Pancreas (tissue), 10 donors: ENCODE results near the gene PARP15. TPM values are rescaled to one million over a fixed set of nuclear protein-coding genes. Genes with fewer than 3 reads are reported as not detected.

Source experiments
- ATAC-seq, 4 donors: fragments of 200-7000 bp; cut with Tn5 transposase; one replicate each; pipeline versions ENCODE4 v1.8.0 to v1.9.1; 2020; ENCODE audit warnings: mild to moderate bottlenecking in 4 of 4, moderate library complexity in 4 of 4
- DNase-seq, 6 donors: peaks; one replicate each; pipeline ENCODE4 v3.0.0-alpha.2; 2020
- FAIRE-seq: peaks from 2 replicates; lab custom pipeline; 2012; peaks lifted over from hg19 to GRCh38; lab: Jason Lieb, UNC
- H3K27ac ChIP-seq, 4 donors: fragments of 200-600 bp; sonication (generic); 1 replicate in 3 of 4; 2 replicates in 1 of 4; pipeline versions ENCODE4 v1.5.0 to v1.8.0; 2020
- H3K27me3 ChIP-seq, 4 donors: fragments of 200-600 bp; one replicate each; pipeline ENCODE4 v1.8.0; 2021
- H3K36me3 ChIP-seq, 3 donors: fragments of 200-600 bp; sonication (generic) in 1 of 3; one replicate each; pipeline versions ENCODE4 v1.5.0 to v1.8.0; 2020 to 2021
- H3K4me1 ChIP-seq, 3 donors: fragments of 200-600 bp; one replicate each; pipeline ENCODE4 v1.8.0; 2021
- H3K4me3 ChIP-seq, 4 donors: fragments of 200-600 bp; sonication (generic) in 2 of 4; one replicate each; pipeline versions ENCODE4 v1.5.0 to v1.8.0; 2020 to 2021
- H3K9me3 ChIP-seq, 4 donors: fragments of 200-600 bp; one replicate each; pipeline ENCODE4 v1.8.0; 2021
- WGBS, 2 donors: extraction: QIAGEN DNeasy Blood & Tissue Kit; methylation state at CpG; one replicate each; pipeline ENCODE4 v1.1.7; 2013; 5-methylcytosine and 5-hydroxymethylcytosine counted together
- intact Hi-C, 3 donors: fragments of 100-400 bp; cut with DNase I; formaldehyde crosslinking; loops; one replicate each; pipeline versions ENCODE4 v1.11.1 to v1.14.2; 2022
- polyA plus RNA-seq, 2 donors: library from polyadenylated mRNA; stranded (reverse); fragments of 200-250 nt; gene quantifications; one replicate each; pipeline ENCODE4 v1.2.3, GENCODE V29; 2013
- total RNA-seq, 6 donors: library from RNA; stranded (reverse); fragmentation: NEBNext Ultra II Directional in 4 of 6; extraction: Animal tissue kit (Norgen Biotek cat#: 25700) in 4 of 6; gene quantifications; one replicate each; pipeline versions ENCODE4 v1.2.1 to v1.2.4, GENCODE V29; 2021 to 2023
- TF ChIP-seq, protein P1 (sequence below), 4 donors: fragments of 200-600 bp; sonication (generic) in 3 of 4; IDR thresholded peaks; one replicate each; pipeline versions ENCODE4 v1.5.0 to v1.8.0; 2021; ENCODE audit warnings: antibody characterized with exemption in 4 of 4
- donor health status: healthy with polysubstance abuse.
- donor health status: DM: no; HTN: no; CAD: no; lungs with moderate emphysema.
- donor health status: DM: no; HTN: no; CAD: no.
- donor health status: control.
- donor health status: control.
- donor health status: Bipolar disorder and iron deficiency.
- donor health status: DM: yes; HTN: yes; CAD: no.
- donor health status: DM: no; HTN: no; CAD: no.
- donor health status: DM: no; HTN: no; CAD: no.
- donor health status: DM: yes; HTN: yes; CAD: no.

Gene PARP15
- total and polyA plus RNA-seq, 8 donors, result 0.14 to 0.80 (median 0.62) TPM

DNA sequence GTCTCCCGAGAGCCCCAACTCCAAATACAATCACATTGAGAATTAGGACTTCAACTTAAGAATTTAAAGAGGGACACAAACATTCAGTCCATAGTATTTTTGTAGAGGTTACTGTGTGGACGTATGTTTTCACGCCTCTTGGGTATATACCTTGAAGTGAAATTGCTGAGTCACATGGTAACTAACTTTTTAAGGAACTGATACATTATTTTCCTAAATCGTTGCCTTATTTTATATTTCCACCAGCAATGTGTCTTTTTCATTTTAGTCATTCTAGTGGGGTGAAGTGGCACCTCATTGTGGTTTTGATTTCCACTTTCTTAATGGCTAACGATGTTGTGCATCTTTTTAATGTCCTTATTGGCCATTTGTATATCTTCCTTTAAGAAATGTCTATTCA lies 11.8 kb downstream of the PARP15 start:
- DNase-seq (no peak), FAIRE-seq (no peak), ATAC-seq (no peak)
- Histone ChIP-seq H3K36me3 (no peaks in the 10 kb centered on the region), H3K27ac (no peak overlapping the region), H3K4me3 (no peak overlapping the region), H3K27me3 (no peaks in the 10 kb centered on the region), H3K4me1 (no peaks in the 10 kb centered on the region), H3K9me3 (no peaks in the 10 kb centered on the region)
- intact Hi-C loops, result no loop called here
- 64 to 71% methylated on average over 5 of the region's 5 CpGs for WGBS, 2 donors
- TF ChIP-seq, protein P1, sequence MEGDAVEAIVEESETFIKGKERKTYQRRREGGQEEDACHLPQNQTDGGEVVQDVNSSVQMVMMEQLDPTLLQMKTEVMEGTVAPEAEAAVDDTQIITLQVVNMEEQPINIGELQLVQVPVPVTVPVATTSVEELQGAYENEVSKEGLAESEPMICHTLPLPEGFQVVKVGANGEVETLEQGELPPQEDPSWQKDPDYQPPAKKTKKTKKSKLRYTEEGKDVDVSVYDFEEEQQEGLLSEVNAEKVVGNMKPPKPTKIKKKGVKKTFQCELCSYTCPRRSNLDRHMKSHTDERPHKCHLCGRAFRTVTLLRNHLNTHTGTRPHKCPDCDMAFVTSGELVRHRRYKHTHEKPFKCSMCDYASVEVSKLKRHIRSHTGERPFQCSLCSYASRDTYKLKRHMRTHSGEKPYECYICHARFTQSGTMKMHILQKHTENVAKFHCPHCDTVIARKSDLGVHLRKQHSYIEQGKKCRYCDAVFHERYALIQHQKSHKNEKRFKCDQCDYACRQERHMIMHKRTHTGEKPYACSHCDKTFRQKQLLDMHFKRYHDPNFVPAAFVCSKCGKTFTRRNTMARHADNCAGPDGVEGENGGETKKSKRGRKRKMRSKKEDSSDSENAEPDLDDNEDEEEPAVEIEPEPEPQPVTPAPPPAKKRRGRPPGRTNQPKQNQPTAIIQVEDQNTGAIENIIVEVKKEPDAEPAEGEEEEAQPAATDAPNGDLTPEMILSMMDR (IDR thresholded peaks at IDR 0.05), result no peak

DNA sequence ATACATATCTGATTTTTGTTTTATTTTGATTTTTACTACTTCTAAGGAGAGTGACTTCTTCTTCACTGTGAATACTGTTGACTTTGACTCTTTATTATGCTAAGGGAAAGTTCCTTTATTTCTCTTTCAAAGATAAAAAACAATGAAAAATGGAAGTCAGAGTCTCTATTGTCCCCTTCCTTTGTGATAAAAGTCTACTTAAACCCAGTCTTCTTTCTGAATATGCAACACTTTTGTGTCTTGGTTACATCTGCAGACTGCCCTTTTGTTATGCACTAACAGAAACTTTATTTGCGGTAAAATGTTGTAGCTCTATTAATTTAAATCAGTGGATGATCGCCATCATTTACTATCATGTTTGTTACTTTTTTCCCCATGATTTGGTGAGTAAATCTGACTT lies 13.2 kb downstream of the PARP15 start:
- H3K36me3 ChIP-seq, result no peaks in the 10 kb centered on the region
- 92 to 95% methylated on average over 2 of the region's 2 CpGs for WGBS, 2 donors
- H3K27me3 ChIP-seq, result no peaks in the 10 kb centered on the region
- ATAC-seq (no peak), FAIRE-seq (no peak), DNase-seq (no peak)
- intact Hi-C loops, result no loop called here
- no peaks in the 10 kb centered on the region for H3K4me1 ChIP-seq
- TF ChIP-seq, protein P1 (IDR thresholded peaks at IDR 0.05), result no peak
- no peak overlapping the region for H3K4me3 ChIP-seq
- H3K9me3 ChIP-seq, result no peaks in the 10 kb centered on the region
- H3K27ac ChIP-seq, result no peak overlapping the region

DNA sequence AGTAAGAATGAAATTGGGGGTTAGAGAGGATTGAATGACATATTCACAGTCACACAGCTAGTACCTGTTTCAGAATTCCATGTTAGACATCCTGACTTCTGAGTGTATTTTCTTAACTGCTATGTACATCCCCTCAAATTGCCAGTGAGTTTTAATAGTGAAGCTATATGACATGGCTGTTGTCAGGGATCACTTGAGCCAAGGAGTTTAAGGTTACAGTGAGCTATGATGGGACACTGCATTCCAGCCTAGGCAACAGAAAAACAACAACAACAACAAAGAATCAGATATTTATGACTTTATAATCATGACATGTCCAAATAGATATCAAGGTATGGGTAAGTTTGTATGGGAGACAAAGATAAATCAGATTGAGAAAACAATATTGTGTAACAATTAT lies 16.6 kb downstream of the PARP15 start:
- Histone ChIP-seq H3K4me3 (no peak overlapping the region), H3K9me3 (no peaks in the 10 kb centered on the region), H3K27ac (no peak overlapping the region), H3K36me3 (no peaks in the 10 kb centered on the region), H3K27me3 (no peaks in the 10 kb centered on the region), H3K4me1 (no peaks in the 10 kb centered on the region)
- FAIRE-seq (no peak), ATAC-seq (no peak), DNase-seq (no peak)
- TF ChIP-seq, protein P1 (IDR thresholded peaks at IDR 0.05), result no peak
- intact Hi-C loops, result no loop called here

DNA sequence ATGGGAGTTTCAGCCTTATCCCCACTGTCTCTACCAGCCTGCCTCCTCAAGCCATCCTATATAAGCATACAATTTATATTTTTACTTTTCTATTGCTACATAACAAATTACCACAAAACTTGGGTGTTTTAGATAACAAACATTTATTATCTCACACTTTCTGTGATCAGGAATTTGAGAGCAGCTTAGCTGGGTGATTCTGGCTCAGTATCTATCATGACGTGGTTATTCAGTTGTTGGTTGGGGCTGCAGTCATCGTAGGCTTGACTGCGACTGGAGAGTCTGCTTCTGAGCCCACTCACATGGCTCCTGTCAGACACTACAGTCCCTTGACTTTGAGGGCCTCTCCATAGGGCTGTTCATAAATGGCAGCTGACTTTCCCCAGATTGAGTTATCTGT lies 20.7 kb downstream of the PARP15 start:
- Histone ChIP-seq H3K4me3 (no peak overlapping the region), H3K27ac (no peak overlapping the region), H3K36me3 (no peaks in the 10 kb centered on the region), H3K9me3 (no peaks in the 10 kb centered on the region), H3K4me1 (no peaks in the 10 kb centered on the region), H3K27me3 (no peaks in the 10 kb centered on the region)
- intact Hi-C loops, result no loop called here
- 85 to 88% methylated on average over 3 of the region's 3 CpGs for WGBS, 2 donors
- ATAC-seq, result no peak
- DNase-seq, result no peak
- FAIRE-seq, result no peak
- TF ChIP-seq, protein P1 (IDR thresholded peaks at IDR 0.05), result no peak

DNA sequence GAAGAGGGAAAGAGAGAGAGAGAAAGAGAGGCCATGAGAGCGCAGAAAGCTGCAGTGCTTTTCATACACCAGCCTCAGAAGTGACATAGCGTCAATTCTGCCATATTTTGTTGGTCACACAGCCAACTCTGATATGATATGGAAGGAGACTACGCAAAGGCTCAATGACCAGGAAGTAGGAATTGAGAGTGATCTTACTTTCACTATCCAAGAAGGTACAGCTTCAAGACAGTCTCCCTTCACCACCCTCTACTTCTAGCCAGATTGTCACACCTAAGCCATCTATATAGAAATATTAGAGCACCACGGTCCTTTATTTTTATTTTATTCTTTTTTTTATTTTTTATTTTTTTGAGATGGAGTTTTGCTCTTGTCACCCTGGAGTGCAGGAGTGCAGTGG lies 21.1 kb downstream of the PARP15 start:
- intact Hi-C loops, result no loop called here
- no peaks in the 10 kb centered on the region for H3K36me3 ChIP-seq
- H3K27ac ChIP-seq, result no peak overlapping the region
- no peaks in the 10 kb centered on the region for H3K4me1 ChIP-seq
- no peaks in the 10 kb centered on the region for H3K9me3 ChIP-seq
- no peaks in the 10 kb centered on the region for H3K27me3 ChIP-seq
- no peak for FAIRE-seq
- TF ChIP-seq, protein P1 (IDR thresholded peaks at IDR 0.05), result no peak
- no peak overlapping the region for H3K4me3 ChIP-seq
- 61 to 87% methylated on average over 4 of the region's 4 CpGs for WGBS, 2 donors
- DNase-seq, result no peak
- no peak for ATAC-seq
